Endothelial cell of umbilical vein (primary cell): Measurements from ENCODE around the gene SERPINI1. TPM values are rescaled to one million over a fixed set of nuclear protein-coding genes. Genes with fewer than 3 reads are reported as not detected.

Experiments
- BruUV-seq: library from RNA; stranded (reverse); fragments of 400-500 nt; replicated peaks from 2 replicates; lab custom pipeline; 2021; lab: Mats Ljungman, UMichigan
- CTCF ChIA-PET: fragments of 300-600, 350-600 bp; sonication (Branson Sonifier 250); formaldehyde crosslinking; loops from one replicate; lab custom pipeline; 2021; ENCODE audit warnings: antibody characterized with exemption, inconsistent platforms; lab: Charles Lee
- POLR2A ChIA-PET: fragments of 300-600, 350-600 bp; sonication (Branson Sonifier 250); formaldehyde crosslinking; loops from one replicate; lab custom pipeline; 2021; ENCODE audit warnings: antibody characterized with exemption, inconsistent platforms; lab: Charles Lee
- DNase-seq: peaks from one replicate; pipeline ENCODE4 v3.0.0-alpha.2; 2011; ENCODE audit warnings: low read depth, low spot score
- FAIRE-seq: peaks from 2 replicates; lab custom pipeline; 2011; peaks lifted over from hg19 to GRCh38; lab: Jason Lieb, UNC
- H2AFZ ChIP-seq: 2 replicates; pipeline ENCODE4 v1.6.0; 2012; ENCODE audit warnings: low read depth, low read length, control low read depth, inconsistent platforms
- H3K27ac ChIP-seq: 2 replicates; pipeline ENCODE4 v1.5.1; 2011; ENCODE audit warnings: low read depth, mild to moderate bottlenecking, control low read depth, low read length, moderate library complexity; ENCODE audit not compliant: insufficient read depth
- H3K27me3 ChIP-seq, 2 experiments: 2 replicates each; pipeline versions ENCODE4 v1.6.0 to v1.6.1; 2011; ENCODE audit warnings: low read length in 2 of 2, mixed read lengths in 1 of 2; ENCODE audit not compliant: control insufficient read depth in 2 of 2, insufficient read depth in 2 of 2
- H3K36me3 ChIP-seq, 2 experiments: 2 replicates in 1 of 2; 3 replicates in 1 of 2; pipeline ENCODE4 v1.5.1; 2011; ENCODE audit warnings: low read length in 2 of 2, mild to moderate bottlenecking in 1 of 2, moderate library complexity in 1 of 2; ENCODE audit not compliant: control insufficient read depth in 2 of 2, insufficient read depth in 2 of 2; ENCODE audit errors: extremely low read depth in 1 of 2
- H3K4me1 ChIP-seq: 3 replicates; pipeline ENCODE4 v1.5.1; 2011; ENCODE audit warnings: mild to moderate bottlenecking, low read length; ENCODE audit not compliant: control insufficient read depth, insufficient read depth; ENCODE audit errors: extremely low read depth
- H3K4me2 ChIP-seq: 2 replicates; pipeline ENCODE4 v1.6.1; 2011; ENCODE audit warnings: low read length, control low read depth, mixed read lengths; ENCODE audit not compliant: insufficient read depth
- H3K4me3 ChIP-seq, 3 experiments: fragments of 200-600 bp in 1 of 3; sonication (generic), shearing (Covaris generic) in 1 of 3; replicated peaks in 1 of 3; 2 replicates each; pipeline ENCODE4 v1.5.1; 2011 to 2016; ENCODE audit warnings: control low read depth in 3 of 3, low read length in 3 of 3, mild to moderate bottlenecking in 2 of 3, inconsistent platforms in 1 of 3, low read depth in 1 of 3, moderate library complexity in 1 of 3; ENCODE audit not compliant: insufficient read depth in 1 of 3
- H3K79me2 ChIP-seq: 2 replicates; pipeline ENCODE4 v1.6.0; 2012; ENCODE audit warnings: low read length, inconsistent platforms; ENCODE audit not compliant: control insufficient read depth, insufficient read depth
- H3K9ac ChIP-seq: replicated peaks from 2 replicates; pipeline ENCODE3; 2011; ENCODE audit warnings: low read length, control low read depth; ENCODE audit not compliant: insufficient read depth; ENCODE audit errors: extremely low read depth
- H3K9me1 ChIP-seq: replicated peaks from 3 replicates; pipeline ENCODE4 v1.6.0; 2011; ENCODE audit warnings: mild to moderate bottlenecking, low read length; ENCODE audit not compliant: control insufficient read depth, insufficient read depth; ENCODE audit errors: extremely low read depth
- H3K9me3 ChIP-seq: replicated peaks from 2 replicates; pipeline ENCODE4 v1.5.1; 2012; ENCODE audit warnings: low read length, inconsistent platforms; ENCODE audit not compliant: control insufficient read depth, insufficient read depth
- H4K20me1 ChIP-seq: replicated peaks from 2 replicates; pipeline ENCODE3; 2011; ENCODE audit warnings: mild to moderate bottlenecking, low read length; ENCODE audit not compliant: control insufficient read depth, insufficient read depth; ENCODE audit errors: extremely low read depth
- EZH2 ChIP-seq: IDR thresholded peaks from 2 replicates; pipeline ENCODE4 v1.6.1; 2012; ENCODE audit warnings: borderline replicate concordance, low read depth, mild to moderate bottlenecking, moderate library complexity, low read length, inconsistent platforms; ENCODE audit not compliant: severe bottlenecking
- FOS ChIP-seq: IDR thresholded peaks from 2 replicates; pipeline ENCODE4 v1.6.1; 2011; ENCODE audit warnings: mild to moderate bottlenecking, low read length, moderate library complexity, borderline replicate concordance; ENCODE audit not compliant: insufficient read depth
- GATA2 ChIP-seq: IDR thresholded peaks from 2 replicates; pipeline ENCODE4 v1.7.0; 2011; ENCODE audit warnings: low read depth, mild to moderate bottlenecking, moderate library complexity, mixed read lengths, low read length; ENCODE audit not compliant: insufficient read length, insufficient read depth
- JUN ChIP-seq: IDR thresholded peaks from 2 replicates; pipeline ENCODE4 v1.6.1; 2011; ENCODE audit warnings: borderline replicate concordance, low read depth; ENCODE audit not compliant: insufficient read length, insufficient read depth
- MYC ChIP-seq: IDR thresholded peaks from one replicate; pipeline ENCODE4 v1.6.1; 2011; ENCODE audit warnings: mild to moderate bottlenecking, low read depth, low read length
- POLR2A ChIP-seq: IDR thresholded peaks from 2 replicates; pipeline ENCODE4 v1.6.1; 2012; ENCODE audit warnings: low read depth, mild to moderate bottlenecking, control low read depth, low read length
- POLR2AphosphoS5 ChIP-seq: IDR thresholded peaks from 2 replicates; pipeline ENCODE4 v1.6.1; 2012; ENCODE audit warnings: low read depth, mild to moderate bottlenecking, control low read depth, low read length, moderate library complexity; ENCODE audit not compliant: insufficient read depth
- dilution Hi-C: fragments of 300-500 bp; cut with MboI; formaldehyde crosslinking; loops from one replicate; pipeline ENCODE4 v1.15.0; 2019; ENCODE audit warnings: low sequenced_read_pairs; ENCODE audit not compliant: extremely low pct_ligation_motif_present
- intact Hi-C: fragments of 100-400 bp; cut with micrococcal nuclease; formaldehyde crosslinking; loops from one replicate; pipeline ENCODE4 v1.10.0; 2022
- polyA plus RNA-seq, 4 experiments: library from polyadenylated mRNA; depleted of rRNA in 3 of 4; stranded (reverse) in 3 of 4; unstranded in 1 of 4; fragments of >200 nt; gene quantifications; 2 replicates each; pipeline versions ENCODE4 v1.2.1 to v1.2.3, GENCODE V29; 2011 to 2012; ENCODE audit warnings: missing spikeins in 1 of 4
- total RNA-seq: library from RNA; stranded (reverse); gene quantifications from 2 replicates; pipeline ENCODE4 v1.2.3, GENCODE V29; 2021
- TF ChIP-seq, protein P1 (sequence below), 2 donors: IDR thresholded peaks; 1 replicate in 1 of 2; 2 replicates in 1 of 2; pipeline ENCODE4 v1.5.1; 2011; ENCODE audit warnings: low read length in 2 of 2, mild to moderate bottlenecking in 2 of 2, moderate library complexity in 2 of 2, control low read depth in 1 of 2, inconsistent platforms in 1 of 2, low read depth in 1 of 2; ENCODE audit not compliant: insufficient read depth in 1 of 2; ENCODE audit errors: extremely low read depth in 1 of 2
- TF ChIP-seq, protein P2 (sequence below): IDR thresholded peaks from 2 replicates; pipeline ENCODE4 v1.6.1; 2011; ENCODE audit not compliant: insufficient read depth, insufficient read length

The SERPINI1 gene
- total and polyA plus RNA-seq, 2 donors (not counting 3 experiments of a cell fraction or from before 2014, with no cell fraction given): 0.22 to 0.28 TPM

DNA sequence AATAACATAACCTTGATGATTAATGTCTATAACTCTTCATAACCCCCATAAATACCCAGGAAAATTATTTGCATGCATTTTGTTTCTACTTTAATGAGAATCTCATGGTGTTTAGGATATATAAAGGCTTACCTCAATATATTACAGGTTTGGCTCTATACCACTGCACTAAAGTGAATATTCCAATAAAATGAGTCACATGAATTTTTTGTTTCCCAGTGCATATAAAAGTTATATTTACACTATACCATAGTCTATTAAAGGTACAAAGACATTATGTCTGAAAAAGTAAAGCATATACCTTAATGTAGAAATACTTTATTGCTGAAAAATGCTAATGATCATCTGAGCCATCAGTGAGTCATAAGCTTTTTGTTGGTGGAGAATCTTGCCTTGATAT, 74.7 kb downstream of the SERPINI1 start:
- no TSS peak for BruUV-seq
- TF ChIP-seq GATA2 (no peak), POLR2AphosphoS5 (no peak), EZH2 (no peak), MYC (no peak), POLR2A (no peak), JUN (no peak), FOS (no peak)
- TF ChIP-seq, protein P1, sequence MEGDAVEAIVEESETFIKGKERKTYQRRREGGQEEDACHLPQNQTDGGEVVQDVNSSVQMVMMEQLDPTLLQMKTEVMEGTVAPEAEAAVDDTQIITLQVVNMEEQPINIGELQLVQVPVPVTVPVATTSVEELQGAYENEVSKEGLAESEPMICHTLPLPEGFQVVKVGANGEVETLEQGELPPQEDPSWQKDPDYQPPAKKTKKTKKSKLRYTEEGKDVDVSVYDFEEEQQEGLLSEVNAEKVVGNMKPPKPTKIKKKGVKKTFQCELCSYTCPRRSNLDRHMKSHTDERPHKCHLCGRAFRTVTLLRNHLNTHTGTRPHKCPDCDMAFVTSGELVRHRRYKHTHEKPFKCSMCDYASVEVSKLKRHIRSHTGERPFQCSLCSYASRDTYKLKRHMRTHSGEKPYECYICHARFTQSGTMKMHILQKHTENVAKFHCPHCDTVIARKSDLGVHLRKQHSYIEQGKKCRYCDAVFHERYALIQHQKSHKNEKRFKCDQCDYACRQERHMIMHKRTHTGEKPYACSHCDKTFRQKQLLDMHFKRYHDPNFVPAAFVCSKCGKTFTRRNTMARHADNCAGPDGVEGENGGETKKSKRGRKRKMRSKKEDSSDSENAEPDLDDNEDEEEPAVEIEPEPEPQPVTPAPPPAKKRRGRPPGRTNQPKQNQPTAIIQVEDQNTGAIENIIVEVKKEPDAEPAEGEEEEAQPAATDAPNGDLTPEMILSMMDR (IDR thresholded peaks at IDR 0.05; ENCODE audit: extremely low read depth in 1 of 2, insufficient read depth in 1 of 2, low read depth in 1 of 2, low read length in 2 of 2): no peak
- TF ChIP-seq, protein P2, sequence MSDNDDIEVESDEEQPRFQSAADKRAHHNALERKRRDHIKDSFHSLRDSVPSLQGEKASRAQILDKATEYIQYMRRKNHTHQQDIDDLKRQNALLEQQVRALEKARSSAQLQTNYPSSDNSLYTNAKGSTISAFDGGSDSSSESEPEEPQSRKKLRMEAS: no peak
- Histone ChIP-seq H2AFZ (no peak overlapping the region), H3K4me1 (no peaks in the 10 kb centered on the region), H3K4me2 (no peak overlapping the region), H4K20me1 (no peaks in the 10 kb centered on the region), H3K79me2 (no peaks in the 10 kb centered on the region), H3K9me1 (no peaks in the 10 kb centered on the region), H3K4me3 (no peak overlapping the region), H3K9me3 (no peaks in the 10 kb centered on the region), H3K36me3 (no peaks in the 10 kb centered on the region), H3K27me3 (no peaks in the 10 kb centered on the region), H3K9ac (no peak overlapping the region), H3K27ac (no peak overlapping the region)
- FAIRE-seq (no peak), DNase-seq (no peak)
- CTCF ChIA-PET: no interaction called here
- intact Hi-C loops: no loop called here
- dilution Hi-C loops: no loop called here
- POLR2A ChIA-PET: no interaction called here
